ENCODE measurements around the gene CDKL5.
"Not testable (repeated sequence)": the region's sequence is repeated elsewhere in the genome, so short reads cannot be mapped to it uniquely, and the experiment has no call there.

Gene CDKL5

GRCh38 chrX:18575744-18576143 lies 150.3 kb downstream of the CDKL5 start:
- DNase-seq (ENCODE audit: low spot score): no peak

GRCh38 chrX:18577400-18577799 lies 152.0 kb downstream of the CDKL5 start:
- DNase-seq (ENCODE audit: low spot score): no peak

- no peak for DNase-seq (ENCODE audit: low spot score)
Observed at GRCh38 chrX:18578546-18578945, 153.1 kb downstream of the CDKL5 start.

GRCh38 chrX:18579495-18579894 lies 154.1 kb downstream of the CDKL5 start:
- DNase-seq (ENCODE audit: low spot score): no peak

GRCh38 chrX:18582910-18583493 lies 157.6 kb downstream of the CDKL5 start:
- no peak for DNase-seq (ENCODE audit: low spot score)

GRCh38 chrX:18589292-18589691 lies 163.9 kb downstream of the CDKL5 start:
- not testable (repeated sequence) for DNase-seq (ENCODE audit: low spot score)

- no peak for DNase-seq (ENCODE audit: low spot score)
Observed at GRCh38 chrX:18591834-18592233, 166.4 kb downstream of the CDKL5 start.

GRCh38 chrX:18594079-18594478 lies 168.7 kb downstream of the CDKL5 start:
- DNase-seq (ENCODE audit: low spot score): no peak

- no peak for DNase-seq (ENCODE audit: low spot score)
Observed at GRCh38 chrX:18596096-18596495, 170.7 kb downstream of the CDKL5 start.

- no peak for DNase-seq (ENCODE audit: low spot score)
Observed at GRCh38 chrX:18598413-18598812, 173.0 kb downstream of the CDKL5 start.

GRCh38 chrX:18607966-18608365 lies 182.6 kb downstream of the CDKL5 start:
- DNase-seq (ENCODE audit: low spot score): no peak

GRCh38 chrX:18613930-18614639 lies 188.7 kb downstream of the CDKL5 start:
- DNase-seq (ENCODE audit: low spot score): no peak

- DNase-seq (ENCODE audit: low spot score): no peak
Observed at GRCh38 chrX:18616688-18617406, 191.4 kb downstream of the CDKL5 start.

- DNase-seq (ENCODE audit: low spot score): peak; percentile 9
Observed at GRCh38 chrX:18617407-18617750, 192.0 kb downstream of the CDKL5 start.

- DNase-seq (ENCODE audit: low spot score): no peak
Observed at GRCh38 chrX:18619288-18619687, 193.9 kb downstream of the CDKL5 start.

- no peak for DNase-seq (ENCODE audit: low spot score)
Observed at GRCh38 chrX:18620349-18620748, 194.9 kb downstream of the CDKL5 start.

- DNase-seq (ENCODE audit: low spot score): no peak
Observed at GRCh38 chrX:18624599-18624998, 199.2 kb downstream of the CDKL5 start.

GRCh38 chrX:18630934-18631333 lies 205.5 kb downstream of the CDKL5 start:
- DNase-seq (ENCODE audit: low spot score): no peak

GRCh38 chrX:18638398-18638797 lies 213.0 kb downstream of the CDKL5 start:
- no peak for DNase-seq (ENCODE audit: low spot score)

- DNase-seq (ENCODE audit: low spot score): no peak
Observed at GRCh38 chrX:18639280-18639679, 213.9 kb downstream of the CDKL5 start.

- DNase-seq (ENCODE audit: low spot score): no peak
Observed at GRCh38 chrX:18640686-18641085, 215.3 kb downstream of the CDKL5 start.

- no peak for DNase-seq (ENCODE audit: low spot score)
Observed at GRCh38 chrX:18643243-18643642, 217.8 kb downstream of the CDKL5 start.

GRCh38 chrX:18643853-18644252 lies 218.4 kb downstream of the CDKL5 start:
- DNase-seq (ENCODE audit: low spot score): no peak

Data from RKO (cell line).